BLaER1 (cell line): ENCODE results near the gene SLC5A10.

Experiments
- H3K27ac ChIP-seq: shearing (Covaris generic); formaldehyde crosslinking; 2 replicates; pipeline ENCODE4 v1.8.1; 2022
- H3K27me3 ChIP-seq: shearing (Covaris generic); formaldehyde crosslinking; 2 replicates; pipeline ENCODE4 v1.8.1; 2022
- H3K36me3 ChIP-seq: shearing (Covaris generic); formaldehyde crosslinking; 2 replicates; pipeline ENCODE4 v1.8.1; 2022
- H3K4me1 ChIP-seq: shearing (Covaris generic); formaldehyde crosslinking; 2 replicates; pipeline ENCODE4 v1.8.1; 2022
- H3K4me2 ChIP-seq: shearing (Covaris generic); formaldehyde crosslinking; 2 replicates; pipeline ENCODE4 v1.8.1; 2022
- H3K4me3 ChIP-seq: shearing (Covaris generic); formaldehyde crosslinking; 2 replicates; pipeline ENCODE4 v1.8.1; 2022
- H3K9ac ChIP-seq: shearing (Covaris generic); formaldehyde crosslinking; 2 replicates; pipeline ENCODE4 v1.8.1; 2022
- H3K9me3 ChIP-seq: shearing (Covaris generic); formaldehyde crosslinking; 2 replicates; pipeline ENCODE4 v1.8.1; 2022
- H4K20me1 ChIP-seq: shearing (Covaris generic); formaldehyde crosslinking; 2 replicates; pipeline ENCODE4 v1.8.1; 2022
- Cebpa-rat ChIP-seq: shearing (Covaris generic); IDR thresholded peaks from 2 replicates; pipeline ENCODE4 v1.8.1; 2022

Gene SLC5A10

DNA sequence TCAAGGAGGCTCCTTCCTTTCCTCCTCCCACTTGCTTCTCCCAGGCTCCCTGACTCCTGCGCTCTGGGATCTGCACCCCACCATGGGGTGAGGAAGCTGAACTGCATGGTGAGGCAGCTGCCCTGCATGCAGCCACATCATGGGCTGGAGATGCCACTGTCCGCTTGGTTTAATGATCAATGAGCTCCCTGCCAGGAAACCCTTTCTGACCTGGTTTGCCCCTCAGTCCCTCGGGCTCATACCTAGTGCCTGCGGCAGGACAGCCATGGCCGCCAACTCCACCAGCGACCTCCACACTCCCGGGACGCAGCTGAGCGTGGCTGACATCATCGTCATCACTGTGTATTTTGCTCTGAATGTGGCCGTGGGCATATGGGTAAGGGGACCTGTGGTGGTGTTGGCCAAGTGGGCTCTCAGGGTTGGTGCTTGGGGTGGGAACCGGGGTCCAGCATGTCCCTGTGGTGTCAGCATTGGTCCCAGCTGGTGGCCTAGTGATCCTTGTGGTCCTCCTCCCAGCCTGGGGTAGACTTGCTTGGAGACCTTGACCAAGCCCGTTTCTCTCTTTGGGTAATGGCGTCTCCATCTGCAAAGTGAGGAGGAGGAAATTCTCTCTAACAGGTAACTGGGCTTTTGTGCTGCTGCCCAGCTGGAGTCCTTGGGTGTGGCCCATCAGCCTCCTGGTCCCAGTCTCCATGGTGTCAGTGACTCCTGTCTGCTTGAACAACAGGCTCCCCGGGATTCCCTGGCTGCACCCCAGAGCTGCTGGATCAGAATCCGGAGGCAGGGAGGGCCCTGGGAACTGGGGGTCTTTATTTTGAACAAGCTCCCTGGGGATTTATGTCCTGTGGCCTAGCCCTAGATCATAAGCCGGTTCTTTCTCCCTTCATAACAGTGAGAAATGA is at the start of gene SLC5A10:
TSS of gene SLC5A10 (plus strand) at position 225 of the 902 bp plus-strand sequence. CDS start at position 266, 41 bp downstream.
- H3K4me3 ChIP-seq = no peak within 1 kb of the TSS
- H3K9ac ChIP-seq = no peak within 1 kb of the TSS
- H3K27me3 ChIP-seq = no peaks in the 10 kb centered on the region
- H3K9me3 ChIP-seq = no peaks in the 10 kb centered on the region
- H3K4me1 ChIP-seq = peaks cover 8% of the 10 kb centered on the region
- H3K27ac ChIP-seq = no peak within 1 kb of the TSS
- no peak within 1 kb of the TSS for H3K4me2 ChIP-seq
- TF ChIP-seq Cebpa-rat = no peak
- H4K20me1 ChIP-seq = no peaks in the 10 kb centered on the region
- no peaks in the 10 kb centered on the region for H3K36me3 ChIP-seq

DNA sequence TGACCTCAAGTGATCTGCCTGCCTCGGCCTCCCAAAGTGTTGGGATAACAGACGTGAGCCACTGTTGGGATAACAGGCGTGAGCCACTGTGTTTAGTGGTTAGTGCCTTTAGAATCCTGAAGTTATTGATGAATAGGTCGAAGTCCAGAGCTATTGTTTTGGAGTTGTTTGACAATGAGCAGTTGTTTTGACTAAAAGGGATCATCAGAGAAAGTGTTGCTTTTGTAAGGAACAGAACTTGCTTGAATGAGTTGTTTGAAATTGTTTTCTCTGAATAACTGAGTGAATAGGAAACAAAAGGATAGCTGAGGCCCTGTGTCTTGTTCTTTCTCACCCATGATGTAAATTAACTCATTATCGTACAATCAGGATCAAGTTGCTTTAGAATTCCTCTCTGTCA is 47.5 kb upstream of the SLC5A10 start:
- no peaks in the 10 kb centered on the region for H4K20me1 ChIP-seq
- H3K4me2 ChIP-seq = no peak overlapping the region
- H3K27ac ChIP-seq = no peak overlapping the region
- TF ChIP-seq Cebpa-rat = no peak
- peaks cover 47% of the 10 kb centered on the region for H3K4me1 ChIP-seq
- peaks cover 1% of the 10 kb centered on the region; the same call in 1 of the 2 replicates for H3K9me3 ChIP-seq
- H3K9ac ChIP-seq = no peak overlapping the region
- no peak overlapping the region for H3K4me3 ChIP-seq
- no peaks in the 10 kb centered on the region for H3K27me3 ChIP-seq
- peaks cover 66% of the 10 kb centered on the region for H3K36me3 ChIP-seq

DNA sequence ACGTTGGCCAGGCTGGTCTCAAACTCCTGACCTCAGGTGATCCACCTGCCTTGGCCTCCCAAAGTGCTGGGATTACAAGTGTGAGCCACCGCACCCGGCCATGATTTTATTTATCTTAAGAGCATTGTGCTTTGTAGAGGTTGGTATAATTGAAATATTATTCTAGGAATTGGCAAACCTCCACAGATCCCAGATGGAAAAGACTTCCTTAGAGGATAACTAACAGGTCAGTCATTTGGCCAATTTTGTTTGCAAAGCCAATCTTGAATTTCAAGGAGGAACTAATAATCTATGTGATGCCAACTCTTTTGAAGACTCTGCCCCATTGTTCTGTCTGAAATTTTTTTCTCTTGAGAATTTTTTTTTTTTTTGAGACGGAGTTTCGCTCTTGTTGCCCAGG is 46.7 kb upstream of the SLC5A10 start:
- no peak overlapping the region for H3K4me3 ChIP-seq

DNA sequence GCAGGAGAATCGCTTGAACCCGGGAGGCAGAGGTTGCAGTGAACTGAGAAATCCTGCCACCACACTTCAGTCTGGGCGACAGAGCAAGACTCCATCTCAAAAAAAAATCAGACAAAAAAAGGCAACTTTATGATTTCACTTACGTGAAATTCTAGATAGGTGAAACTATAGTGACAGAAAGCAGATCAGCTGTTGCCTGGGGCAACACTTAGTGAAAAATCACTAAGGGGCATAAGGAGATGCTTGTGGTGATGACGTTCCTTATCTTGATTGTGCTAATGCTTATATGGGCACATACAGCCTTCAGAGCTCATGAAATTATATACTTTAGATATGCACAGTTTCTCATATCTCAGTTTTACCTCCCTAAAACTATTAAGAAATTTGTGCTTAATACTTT is 41.6 kb upstream of the SLC5A10 start:
- Histone ChIP-seq H3K4me3 (no peak overlapping the region), H3K9ac (no peak overlapping the region), H3K4me1 (peaks cover 12% of the 10 kb centered on the region), H3K36me3 (peaks cover 96% of the 10 kb centered on the region), H3K27ac (no peak overlapping the region), H3K9me3 (no peaks in the 10 kb centered on the region), H3K4me2 (no peak overlapping the region), H4K20me1 (no peaks in the 10 kb centered on the region), H3K27me3 (no peaks in the 10 kb centered on the region)
- TF ChIP-seq Cebpa-rat = no peak

More for the DNA sequence above, 46.7 kb upstream of the SLC5A10 start:
- H4K20me1 ChIP-seq = no peaks in the 10 kb centered on the region
- H3K36me3 ChIP-seq = peaks cover 71% of the 10 kb centered on the region
- H3K27me3 ChIP-seq = no peaks in the 10 kb centered on the region
- no peak overlapping the region for H3K9ac ChIP-seq
- TF ChIP-seq Cebpa-rat = no peak
- H3K4me1 ChIP-seq = peaks cover 47% of the 10 kb centered on the region
- no peaks in the 10 kb centered on the region for H3K9me3 ChIP-seq
- H3K27ac ChIP-seq = no peak overlapping the region
- no peak overlapping the region for H3K4me2 ChIP-seq

DNA sequence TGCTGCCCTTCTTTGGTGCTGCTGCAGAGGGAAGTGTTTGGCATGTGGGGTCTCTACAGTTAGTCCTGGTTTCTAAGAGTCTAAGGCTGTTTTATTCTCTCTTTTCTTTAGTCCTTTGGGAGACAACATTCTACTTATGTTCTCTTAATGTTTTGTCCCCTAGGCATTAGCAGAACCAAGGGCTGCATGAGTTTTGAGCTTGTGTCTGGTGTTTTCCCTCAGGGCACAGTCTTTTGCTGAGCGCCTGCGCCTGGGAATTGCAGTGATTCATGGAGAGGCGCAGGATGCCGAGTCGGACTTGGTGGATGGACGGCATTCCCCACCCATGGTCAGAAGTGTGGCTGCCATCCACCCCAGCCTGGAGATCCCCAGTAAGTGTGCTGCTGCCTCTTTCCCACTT is 41.1 kb upstream of the SLC5A10 start:
- no peak overlapping the region for H3K27ac ChIP-seq
- H4K20me1 ChIP-seq = no peaks in the 10 kb centered on the region
- H3K27me3 ChIP-seq = no peaks in the 10 kb centered on the region
- H3K9me3 ChIP-seq = no peaks in the 10 kb centered on the region
- H3K4me3 ChIP-seq = no peak overlapping the region
- no peak for TF ChIP-seq Cebpa-rat
- H3K9ac ChIP-seq = no peak overlapping the region
- H3K4me2 ChIP-seq = no peak overlapping the region
- peaks cover 18% of the 10 kb centered on the region for H3K4me1 ChIP-seq
- peaks cover 97% of the 10 kb centered on the region for H3K36me3 ChIP-seq

DNA sequence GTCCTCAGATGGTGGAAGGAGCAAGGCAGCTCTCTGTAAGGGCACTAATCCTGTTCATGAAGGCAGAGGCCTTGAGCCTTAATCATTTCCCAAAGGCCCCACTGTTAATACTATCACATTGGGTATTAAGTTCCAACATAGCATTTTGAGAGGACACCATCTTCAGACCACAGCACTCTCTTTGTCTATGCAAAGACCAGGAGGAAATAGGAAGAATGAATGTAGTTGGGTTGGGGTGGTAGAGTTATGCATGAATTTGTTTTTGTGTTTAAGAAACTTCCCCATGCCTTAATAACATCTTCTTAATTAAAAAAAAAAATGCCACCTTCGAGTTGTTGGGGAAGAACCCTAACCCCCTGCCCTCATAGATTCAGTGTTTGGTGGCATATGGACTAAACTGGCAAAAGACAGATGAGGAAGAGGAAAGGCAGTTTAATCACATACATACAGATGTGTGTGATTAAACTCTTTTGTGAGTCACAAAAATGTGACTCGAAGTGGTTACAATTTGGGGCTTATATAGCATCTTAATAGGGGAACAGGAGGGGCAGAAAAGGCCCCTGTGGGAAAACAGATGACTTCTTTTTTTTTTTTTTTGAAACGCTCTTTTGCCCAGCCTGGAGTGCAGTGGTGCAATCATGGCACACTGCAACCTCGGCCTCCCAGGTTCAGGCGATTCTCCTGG is 35.0 kb upstream of the SLC5A10 start:
- H3K27me3 ChIP-seq = no peaks in the 10 kb centered on the region
- peaks cover 60% of the 10 kb centered on the region for H3K4me1 ChIP-seq
- H3K27ac ChIP-seq = no peak overlapping the region
- no peak overlapping the region for H3K4me3 ChIP-seq
- no peaks in the 10 kb centered on the region for H4K20me1 ChIP-seq
- 0 out of 2 replicates have a peak overlapping the region, but pooled peaks have one; percentile 26 for H3K4me2 ChIP-seq
- H3K36me3 ChIP-seq = peaks cover 70% of the 10 kb centered on the region
- no peak overlapping the region for H3K9ac ChIP-seq
- TF ChIP-seq Cebpa-rat = no peak
- no peaks in the 10 kb centered on the region for H3K9me3 ChIP-seq

DNA sequence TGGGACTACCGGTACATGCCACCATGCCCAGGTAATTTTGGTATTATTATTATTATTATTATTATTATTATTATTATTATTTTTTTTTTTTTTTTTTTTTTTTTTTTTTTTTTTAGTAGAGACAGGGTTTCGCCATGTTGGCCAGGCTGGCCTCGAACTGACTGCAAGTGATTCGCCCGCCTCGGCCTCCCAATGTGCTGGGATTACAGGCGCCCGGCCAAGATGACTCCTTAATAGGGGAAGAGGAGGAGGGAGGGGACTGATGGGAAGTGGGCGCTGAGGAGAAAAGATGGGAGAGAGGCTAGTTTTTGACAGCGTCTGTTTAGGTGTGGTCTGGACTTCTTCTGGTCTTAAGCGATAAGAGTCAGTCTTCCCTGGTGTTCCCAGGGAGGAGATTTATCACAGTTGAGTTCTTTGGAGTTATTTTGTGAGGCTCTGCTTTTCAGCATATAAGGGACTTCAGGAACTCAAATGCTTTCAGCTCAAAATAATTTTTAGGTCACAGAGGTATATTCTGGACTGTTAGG is 34.4 kb upstream of the SLC5A10 start:
- Histone ChIP-seq H3K27me3 (no peaks in the 10 kb centered on the region), H3K4me1 (peaks cover 66% of the 10 kb centered on the region), H3K27ac (no peak overlapping the region), H4K20me1 (no peaks in the 10 kb centered on the region), H3K36me3 (peaks cover 64% of the 10 kb centered on the region), H3K4me2 (no peak overlapping the region), H3K9me3 (no peaks in the 10 kb centered on the region), H3K4me3 (no peak overlapping the region), H3K9ac (no peak overlapping the region)
- TF ChIP-seq Cebpa-rat = no peak

DNA sequence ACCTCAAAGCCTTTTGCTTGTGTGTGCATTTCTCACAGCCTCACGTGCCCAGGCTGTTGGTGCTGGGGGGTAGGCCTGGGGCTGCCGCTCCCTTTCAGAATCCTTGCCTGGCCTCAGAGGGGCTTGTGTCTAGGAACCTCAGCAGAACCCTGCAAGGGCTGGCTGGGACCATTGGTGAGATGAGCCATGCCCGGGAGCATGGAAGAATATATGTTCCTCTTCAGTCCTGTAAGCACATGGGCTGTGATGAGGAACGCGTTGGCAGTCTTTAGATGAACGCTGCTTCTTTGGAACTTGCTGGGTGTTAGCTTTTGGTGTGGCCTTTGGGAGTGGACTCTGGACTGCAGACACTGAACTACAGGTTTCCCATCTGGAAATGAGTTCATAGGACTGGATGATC is 32.0 kb upstream of the SLC5A10 start:
- peaks cover 59% of the 10 kb centered on the region for H3K36me3 ChIP-seq
- no peak for TF ChIP-seq Cebpa-rat
- H3K4me3 ChIP-seq = no peak overlapping the region
- no peaks in the 10 kb centered on the region for H3K9me3 ChIP-seq
- no peaks in the 10 kb centered on the region for H4K20me1 ChIP-seq
- H3K4me2 ChIP-seq = peak overlapping the region; percentile 43
- no peaks in the 10 kb centered on the region for H3K27me3 ChIP-seq
- H3K9ac ChIP-seq = no peak overlapping the region; the same call in 1 of the 2 replicates
- peak overlapping the region; percentile 63 for H3K27ac ChIP-seq
- H3K4me1 ChIP-seq = peaks cover 68% of the 10 kb centered on the region

DNA sequence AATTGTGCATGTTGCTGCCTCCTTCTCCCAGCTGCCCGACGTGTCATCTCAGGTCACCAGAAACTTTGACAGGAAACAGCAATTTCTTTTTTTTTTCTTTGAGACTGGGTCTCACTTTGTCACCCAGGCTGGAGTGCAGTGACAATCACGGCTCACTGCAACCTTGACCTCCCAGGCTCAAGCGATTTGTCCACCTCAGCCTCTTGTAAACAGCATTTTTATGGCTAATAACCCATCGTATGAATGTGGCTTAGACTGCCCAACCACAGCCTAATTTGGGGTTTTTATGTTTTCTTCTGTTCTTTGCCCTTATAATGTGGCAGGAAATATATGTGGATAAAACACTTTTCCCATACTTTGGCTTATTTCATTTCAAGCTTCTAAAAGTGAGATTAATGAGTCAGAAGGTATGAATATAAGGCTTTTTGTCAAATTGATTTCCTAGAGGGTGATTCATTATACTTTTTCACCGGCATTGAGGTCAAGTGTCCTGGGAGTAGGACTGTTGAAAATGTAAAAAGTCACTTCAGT is 31.0 kb upstream of the SLC5A10 start:
- Histone ChIP-seq H3K4me3 (no peak overlapping the region), H3K27me3 (no peaks in the 10 kb centered on the region), H4K20me1 (no peaks in the 10 kb centered on the region), H3K4me2 (peak overlapping the region; percentile 78), H3K4me1 (peaks cover 58% of the 10 kb centered on the region), H3K9ac (peak overlapping the region; percentile 42; the same call in 1 of the 2 replicates), H3K36me3 (peaks cover 59% of the 10 kb centered on the region), H3K9me3 (no peaks in the 10 kb centered on the region), H3K27ac (peak overlapping the region; percentile 51)
- TF ChIP-seq Cebpa-rat = no peak
